Activated T-cell treated with anti-CD3 and anti-CD28 coated beads for 1 hour (primary cell): ENCODE data around the gene GABARAPL1.

ENCODE experiments used
- DNase-seq: peaks from one replicate; pipeline ENCODE4 v3.0.0-alpha.2; 2020; ENCODE audit warnings: low read depth

The GABARAPL1 gene

GRCh38 chr12:10234562-10234961, 21.9 kb downstream of the GABARAPL1 start:
- no peak for DNase-seq

DNA sequence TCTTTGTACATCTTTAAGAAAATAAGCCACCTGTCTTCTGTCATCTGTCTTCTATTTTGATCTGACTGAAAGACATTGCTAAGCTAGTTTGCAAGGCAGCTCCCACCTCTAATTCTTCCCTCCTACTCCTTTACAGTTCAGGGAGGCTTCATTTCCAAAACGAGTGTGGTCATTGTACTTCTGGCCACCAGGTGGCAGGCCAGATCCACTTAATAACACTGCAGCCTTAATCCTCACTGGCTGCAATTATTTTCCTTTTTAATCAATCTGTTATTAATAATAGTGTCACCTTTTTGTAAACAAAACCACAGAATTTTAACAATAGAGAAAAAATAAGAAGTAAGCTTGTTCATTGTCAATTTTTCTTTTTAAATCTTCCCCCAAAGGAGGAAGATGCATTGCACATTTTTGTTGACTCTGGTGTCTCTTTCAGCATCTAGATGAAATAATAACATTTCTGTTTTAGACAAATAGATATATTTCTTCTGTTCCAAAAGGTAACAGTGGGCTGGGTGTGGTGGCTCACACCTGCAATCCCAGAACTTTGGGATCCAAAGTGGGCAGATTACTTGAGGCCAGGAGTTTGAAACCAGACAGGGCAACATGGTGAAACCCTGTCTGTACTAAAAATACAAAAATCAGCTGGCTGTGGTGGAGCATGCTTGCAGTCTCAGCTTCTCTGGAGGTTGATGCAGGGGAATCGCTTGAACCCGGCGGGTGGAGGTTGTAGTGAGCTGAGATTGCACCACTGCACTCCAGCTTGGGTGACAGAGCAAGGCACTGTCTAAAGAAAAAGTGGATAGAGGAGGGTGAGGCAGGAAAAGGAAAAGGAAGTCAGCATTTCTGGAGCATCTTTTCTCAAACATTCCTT, 23.3 kb downstream of the GABARAPL1 start:
- DNase-seq = peak; percentile 26

DNA sequence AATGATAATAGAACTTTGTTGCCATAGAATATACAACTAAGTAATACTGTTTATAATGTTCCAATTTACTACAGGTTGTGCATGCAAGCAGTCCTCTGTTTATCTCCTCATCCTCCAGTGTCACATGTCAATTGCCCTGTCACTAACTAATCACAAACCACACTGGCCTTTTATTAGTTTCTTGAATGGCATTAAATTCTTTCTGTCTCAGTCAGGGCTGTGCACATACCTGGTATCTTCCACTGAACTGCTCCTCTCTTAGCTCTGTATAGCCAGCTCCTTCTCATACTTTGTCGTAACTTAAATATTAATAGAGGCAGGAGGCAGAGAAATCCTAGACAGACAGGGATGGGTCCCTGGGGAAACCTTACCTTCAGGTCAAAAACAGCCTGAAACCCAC, 24.0 kb downstream of the GABARAPL1 start:
- DNase-seq = no peak

DNA sequence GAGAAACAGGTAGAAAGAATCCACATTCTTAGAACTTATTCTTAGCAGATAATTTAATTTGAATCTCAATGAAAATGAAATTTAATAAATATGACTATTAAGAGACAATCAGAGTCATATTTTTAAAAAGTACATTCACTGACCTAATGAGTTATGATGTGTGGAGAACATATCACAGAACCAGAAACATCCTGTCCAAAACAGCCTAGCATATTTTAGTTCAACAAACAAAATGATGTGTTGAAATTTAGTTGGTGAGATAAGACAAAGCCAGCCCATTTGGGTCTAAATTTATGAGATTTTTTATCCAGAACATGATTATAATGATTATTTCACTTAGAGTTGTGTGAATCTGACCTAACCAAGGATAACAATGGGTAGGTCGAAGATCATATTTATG, 25.8 kb downstream of the GABARAPL1 start:
- DNase-seq = no peak

- DNase-seq = no peak
These were observed 28.6 kb downstream of the GABARAPL1 start for GRCh38 chr12:10241290-10241689.

DNA sequence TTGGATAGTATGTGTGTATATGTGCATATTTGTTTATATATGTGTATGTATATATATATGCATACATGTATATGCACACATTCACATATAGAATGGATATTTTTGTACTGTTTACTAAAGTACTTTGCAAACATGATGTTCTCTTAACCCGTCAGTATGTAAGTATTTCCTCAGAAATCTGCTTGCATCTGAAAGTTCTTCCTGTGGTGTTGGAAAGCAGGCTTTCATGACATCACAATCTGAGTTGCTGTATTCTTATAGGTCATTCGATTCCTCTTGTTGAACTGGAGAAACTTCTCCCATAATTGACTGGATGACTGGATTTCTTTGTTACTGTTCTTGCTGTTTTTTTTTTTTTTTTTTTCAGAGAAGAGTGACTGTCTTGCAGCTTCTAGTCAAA, 29.1 kb downstream of the GABARAPL1 start:
- DNase-seq = no peak

GRCh38 chr12:10242539-10242938, 29.9 kb downstream of the GABARAPL1 start:
- no peak for DNase-seq

DNA sequence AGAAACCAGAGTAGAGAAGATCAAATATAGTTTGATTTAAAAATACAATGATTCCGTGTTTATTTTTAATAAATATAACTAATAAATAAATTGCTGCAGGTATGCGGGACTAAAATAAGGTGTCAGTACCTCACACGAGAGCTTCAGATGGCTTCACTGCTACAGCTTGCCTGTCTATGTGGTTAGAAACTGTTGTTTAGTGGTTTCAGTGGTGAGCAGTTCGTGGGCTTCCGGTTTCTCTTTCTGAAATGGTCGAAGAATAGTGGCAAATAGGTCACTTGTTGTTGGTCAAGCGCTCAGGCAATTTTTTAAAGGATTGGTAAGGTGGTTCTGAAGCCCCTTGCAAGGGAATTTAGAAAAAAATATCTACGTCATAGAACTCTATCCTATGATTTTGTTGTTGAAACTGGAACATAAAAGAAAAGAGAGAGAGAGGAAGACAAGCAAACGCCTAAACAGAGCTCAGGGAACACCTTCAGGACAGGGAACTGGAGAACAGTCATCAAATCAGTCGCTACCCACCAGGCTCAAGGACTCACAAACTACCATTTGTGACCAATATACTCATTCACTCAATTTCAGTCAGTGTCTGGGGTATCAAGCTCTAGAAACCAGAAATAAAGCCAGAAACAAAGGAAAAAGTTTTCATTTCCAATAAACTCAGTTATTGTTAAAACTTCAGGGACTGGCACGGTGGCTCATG, 31.3 kb downstream of the GABARAPL1 start:
- no peak for DNase-seq

- no peak for DNase-seq
These were observed 34.9 kb downstream of the GABARAPL1 start for GRCh38 chr12:10247436-10248058.

DNA sequence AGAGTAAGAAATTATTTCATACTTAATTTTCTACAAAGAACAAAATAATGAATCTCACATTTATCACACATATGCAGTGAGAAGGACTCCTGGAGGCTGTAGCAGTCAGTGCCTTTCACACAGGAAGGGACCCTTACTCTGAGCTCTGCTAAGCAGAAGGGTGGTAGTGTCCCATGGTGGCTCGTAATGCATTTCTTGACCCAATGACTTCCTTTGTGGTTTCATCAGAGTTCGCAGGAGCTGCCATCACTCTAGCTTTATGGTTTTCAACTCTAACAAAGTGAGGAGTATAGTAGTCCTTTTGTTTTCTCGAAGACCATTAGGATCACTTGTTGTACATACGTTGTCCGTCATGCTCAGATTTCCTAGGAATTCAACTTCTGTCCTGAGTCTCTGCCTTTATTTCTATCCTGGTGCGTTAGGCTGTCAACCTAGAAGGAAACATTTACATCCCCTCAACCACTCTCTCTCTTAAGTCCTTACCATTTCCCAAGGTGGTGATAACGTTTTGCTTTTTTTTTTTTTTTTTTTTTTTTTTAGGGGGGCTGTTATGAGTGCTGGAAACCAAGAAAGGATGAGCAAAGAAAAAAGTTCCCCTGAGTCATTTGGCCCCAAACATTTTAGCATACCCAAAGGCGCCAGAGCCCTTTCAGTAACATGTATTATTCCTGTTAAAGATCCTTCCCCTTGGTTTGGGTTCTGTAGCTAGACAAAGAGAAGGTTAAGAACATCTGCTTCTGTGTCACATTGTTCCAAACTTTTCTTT, 37.2 kb downstream of the GABARAPL1 start:
- DNase-seq = no peak

DNA sequence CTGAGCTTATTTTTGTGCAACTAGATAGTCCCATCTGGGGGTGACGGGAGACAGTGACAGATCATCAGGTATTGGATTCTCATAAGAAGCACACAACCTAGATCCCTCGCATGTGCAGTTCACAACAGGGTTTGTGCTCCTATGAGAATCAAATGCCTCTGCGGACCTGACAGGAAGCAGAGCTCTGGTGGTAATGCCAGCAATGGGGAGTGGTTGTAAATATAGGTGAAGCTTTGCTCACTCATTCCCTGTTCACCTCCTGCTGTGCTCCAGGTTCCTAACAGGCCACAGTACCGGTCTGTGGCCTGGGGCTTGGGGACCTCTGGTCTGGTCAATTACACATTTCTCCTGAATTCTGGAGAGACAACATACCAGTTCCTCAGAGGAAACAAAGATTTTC, 39.0 kb downstream of the GABARAPL1 start:
- no peak for DNase-seq

- no peak for DNase-seq
These were observed 39.5 kb downstream of the GABARAPL1 start for GRCh38 chr12:10252201-10252600.

DNA sequence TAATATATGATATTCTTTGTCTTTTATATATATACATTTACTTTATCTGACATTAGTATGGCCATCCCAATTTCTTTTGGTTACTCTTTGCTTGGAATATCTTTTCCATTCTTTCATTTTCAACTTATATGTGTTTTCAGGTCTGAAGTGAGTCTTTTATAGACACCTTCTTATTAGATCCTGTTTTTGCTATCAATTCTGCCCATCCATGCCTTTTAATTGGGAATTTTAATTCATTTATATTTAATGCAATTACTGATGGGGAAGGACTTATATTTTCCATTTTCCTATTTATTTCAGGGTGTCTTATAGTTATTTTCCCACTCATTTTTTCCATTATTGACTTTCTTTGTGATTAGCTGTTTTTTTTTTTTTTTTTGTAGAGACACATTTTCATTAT, 43.4 kb downstream of the GABARAPL1 start:
- DNase-seq = no peak

- no peak for DNase-seq
These were observed 48.2 kb downstream of the GABARAPL1 start for GRCh38 chr12:10260927-10261326.

GRCh38 chr12:10268037-10268436, 55.4 kb downstream of the GABARAPL1 start:
- no peak for DNase-seq

- no peak for DNase-seq
These were observed 59.8 kb downstream of the GABARAPL1 start for GRCh38 chr12:10272467-10272866.
